GM12878 (cell line): Measurements from ENCODE around the gene CNOT10. TPM values are rescaled to one million over a fixed set of nuclear protein-coding genes. Genes with fewer than 3 reads are reported as not detected.

Experiments used
- ATAC-seq: fragments of 200-7000 bp; cut with Tn5 transposase; 3 replicates; pipeline ENCODE4 v1.9.1; 2020; ENCODE audit warnings: mild to moderate bottlenecking, moderate library complexity
- BruUV-seq: library from RNA; stranded (reverse); fragments of 400-500 nt; replicated peaks from 2 replicates; lab custom pipeline; 2021; lab: Mats Ljungman, UMichigan
- CTCF ChIA-PET: fragments of 300-600 bp; sonication (Branson Sonifier 250); formaldehyde crosslinking; extraction: SDS; loops from one replicate; lab custom pipeline; 2021; ENCODE audit warnings: inconsistent platforms; lab: Yijun Ruan, JAX
- POLR2A ChIA-PET: fragments of 350-600 bp; formaldehyde crosslinking; extraction: SDS; loops from one replicate; lab custom pipeline; 2021; ENCODE audit warnings: inconsistent platforms; lab: Charles Lee
- RAD21 ChIA-PET: fragments of 300-600 bp; sonication (Branson Sonifier 250); formaldehyde crosslinking; loops from one replicate; lab custom pipeline; 2023; ENCODE audit warnings: antibody characterized with exemption; ENCODE audit not compliant: unreplicated experiment; lab: Charles Lee
- SMC1A ChIA-PET: fragments of 300-600 bp; sonication (Branson Sonifier 250); formaldehyde crosslinking; loops from one replicate; lab custom pipeline; 2023; ENCODE audit not compliant: unreplicated experiment, uncharacterized antibody; lab: Charles Lee
- DNase-seq: peaks from one replicate; pipeline ENCODE4 v3.0.0-alpha.2; 2011; ENCODE audit warnings: low read depth, low spot score
- FAIRE-seq: peaks from 3 replicates; lab custom pipeline; 2011; peaks lifted over from hg19 to GRCh38; lab: Jason Lieb, UNC
- H2AFZ ChIP-seq: 2 replicates; pipeline ENCODE4 v1.6.0; 2011; ENCODE audit warnings: low read depth, low read length, control low read depth; ENCODE audit not compliant: control insufficient read depth
- H3K27ac ChIP-seq: 2 replicates; pipeline ENCODE4 v1.5.1; 2011; ENCODE audit warnings: control low read depth; ENCODE audit not compliant: control insufficient read depth, insufficient read depth
- H3K27me3 ChIP-seq, 2 experiments: replicated peaks in 1 of 2; 2 replicates each; pipeline versions ENCODE4 v1.6.0 to v1.6.1; 2011; ENCODE audit warnings: low read length in 1 of 2; ENCODE audit not compliant: control insufficient read depth in 2 of 2, insufficient read depth in 2 of 2
- H3K36me3 ChIP-seq, 2 experiments: 2 replicates each; pipeline ENCODE4 v1.5.1; 2011; ENCODE audit warnings: low read length in 1 of 2; ENCODE audit not compliant: control insufficient read depth in 2 of 2, insufficient read depth in 2 of 2
- H3K4me1 ChIP-seq: 2 replicates; pipeline ENCODE4 v1.6.1; 2011; ENCODE audit warnings: mild to moderate bottlenecking, low read length, moderate library complexity, mixed read lengths; ENCODE audit not compliant: control insufficient read depth, insufficient read depth
- H3K4me2 ChIP-seq: 2 replicates; pipeline ENCODE4 v1.6.0; 2011; ENCODE audit warnings: control low read depth; ENCODE audit not compliant: control insufficient read depth, insufficient read depth
- H3K4me3 ChIP-seq: fragments of 200-600 bp; sonication (generic); 2 replicates; pipeline ENCODE4 v1.5.1; 2016
- H3K79me2 ChIP-seq: 2 replicates; pipeline ENCODE4 v1.6.0; 2011; ENCODE audit warnings: low read length; ENCODE audit not compliant: control insufficient read depth, insufficient read depth
- H3K9ac ChIP-seq: 2 replicates; pipeline ENCODE4 v1.8.0; 2011; ENCODE audit warnings: low read length, control low read depth, mixed read lengths; ENCODE audit not compliant: control insufficient read depth, insufficient read depth
- H3K9me3 ChIP-seq: replicated peaks from 3 replicates; pipeline ENCODE4 v1.5.1; 2011; ENCODE audit warnings: mild to moderate bottlenecking, low read length; ENCODE audit not compliant: control insufficient read depth, insufficient read depth
- H4K20me1 ChIP-seq: 2 replicates; pipeline ENCODE4 v1.6.0; 2011; ENCODE audit not compliant: control insufficient read depth, insufficient read depth
- CBX5 ChIP-seq: sonication (generic); IDR thresholded peaks from 2 replicates; pipeline ENCODE4 v1.6.1; 2016; ENCODE audit warnings: low read depth, moderate library complexity, mild to moderate bottlenecking, inconsistent platforms
- EP300 ChIP-seq, 2 experiments: fragments of 150-350 bp in 1 of 2; IDR thresholded peaks; 2 replicates each; pipeline ENCODE4 v1.6.1; 2011 to 2012; ENCODE audit warnings: low read depth in 2 of 2, low read length in 2 of 2, borderline replicate concordance in 1 of 2, improper control_type of control experiment in 1 of 2, inconsistent platforms in 1 of 2; ENCODE audit not compliant: control insufficient read depth in 1 of 2
- FOXK2 ChIP-seq: fragments of 450-650 bp; IDR thresholded peaks from 2 replicates; pipeline ENCODE4 v1.6.1; 2017; ENCODE audit warnings: mild to moderate bottlenecking, moderate library complexity
- GABPA ChIP-seq: IDR thresholded peaks from 2 replicates; pipeline ENCODE4 v1.6.1; 2014; ENCODE audit warnings: antibody characterized with exemption, low read depth, mild to moderate bottlenecking, inconsistent platforms
- JUNB ChIP-seq: IDR thresholded peaks from 2 replicates; pipeline ENCODE4 v1.6.1; 2016; ENCODE audit warnings: antibody characterized with exemption, mild to moderate bottlenecking
- LARP7 ChIP-seq: fragments of 450-650 bp; IDR thresholded peaks from 2 replicates; pipeline ENCODE4 v1.6.1; 2017; ENCODE audit warnings: mild to moderate bottlenecking
- MYB ChIP-seq: fragments of 150-350 bp; IDR thresholded peaks from 2 replicates; pipeline ENCODE4 v1.6.1; 2014; ENCODE audit warnings: mild to moderate bottlenecking, low read depth, low read length, borderline replicate concordance
- RB1 ChIP-seq: fragments of 450-650 bp; formaldehyde crosslinking; IDR thresholded peaks from 2 replicates; pipeline ENCODE4 v1.6.1; 2017; ENCODE audit warnings: mild to moderate bottlenecking, borderline replicate concordance
- RCOR1 ChIP-seq: conservative IDR thresholded peaks from 2 replicates; pipeline ENCODE4 v1.6.1; 2012; ENCODE audit warnings: low read depth, low read length, improper control_type of control experiment
- SMAD1 ChIP-seq: fragments of 450-650 bp; IDR thresholded peaks from 2 replicates; pipeline ENCODE4 v1.6.1; 2018; ENCODE audit warnings: mild to moderate bottlenecking, low read depth; ENCODE audit not compliant: partially characterized antibody
- SRF ChIP-seq, 2 experiments: IDR thresholded peaks; 2 replicates each; pipeline ENCODE4 v1.6.1; 2011; ENCODE audit warnings: low read depth in 2 of 2, low read length in 2 of 2, mild to moderate bottlenecking in 1 of 2, moderate library complexity in 1 of 2
- STAT1 ChIP-seq: fragments of 450-650 bp; conservative IDR thresholded peaks from 2 replicates; pipeline ENCODE4 v1.6.1; 2014; ENCODE audit warnings: antibody characterized with exemption, mild to moderate bottlenecking
- TARDBP ChIP-seq: IDR thresholded peaks from 2 replicates; pipeline ENCODE4 v1.6.1; 2016; ENCODE audit warnings: borderline replicate concordance
- WRNIP1 ChIP-seq: IDR thresholded peaks from 2 replicates; pipeline ENCODE4 v1.6.1; 2011; ENCODE audit warnings: low read depth, low read length, improper control_type of control experiment, borderline replicate concordance
- YY1 ChIP-seq: IDR thresholded peaks from 2 replicates; pipeline ENCODE4 v1.6.1; 2011; ENCODE audit warnings: low read depth, mild to moderate bottlenecking, low read length
- ZSCAN29 ChIP-seq: fragments of 450-650 bp; IDR thresholded peaks from 2 replicates; pipeline ENCODE4 v1.6.1; 2017; ENCODE audit warnings: mild to moderate bottlenecking, moderate library complexity
- ZZZ3 ChIP-seq: IDR thresholded peaks from 2 replicates; pipeline ENCODE4 v1.6.1; 2011; ENCODE audit warnings: low read depth; ENCODE audit not compliant: control insufficient read depth, insufficient read length
- in situ Hi-C: fragments of 300-500 bp; cut with MboI; formaldehyde crosslinking; loops from 9 replicates; pipeline ENCODE4 v1.14.3; 2018; ENCODE audit warnings: mixed read lengths
- intact Hi-C: fragments of 100-400 bp; cut with micrococcal nuclease; formaldehyde crosslinking; loops from one replicate; pipeline ENCODE4 v1.14.2; 2022; ENCODE audit not compliant: unreplicated experiment
- polyA plus RNA-seq, 11 experiments: library from polyadenylated mRNA; depleted of rRNA in 4 of 11; unstranded in 6 of 11; stranded (reverse) in 5 of 11; fragments of >200 nt; fragmentation: Nextera tagmentation in 4 of 11; fragmentation: Illumina TruSeq in 1 of 11; extraction: Ambion mirVana in 4 of 11; extraction: Trizol in 1 of 11; gene quantifications; 1 replicate in 1 of 11; 2 replicates in 10 of 11; pipeline versions ENCODE4 v1.2.1 to v1.2.3, GENCODE V29; 2011 to 2016; ENCODE audit warnings: inconsistent platforms in 2 of 11, missing spikeins in 2 of 11, low read depth in 1 of 11
- total RNA-seq, 4 experiments: library from RNA; depleted of rRNA in 3 of 4; stranded (reverse); fragments of >200 nt in 3 of 4; fragmentation: Illumina TruSeq in 1 of 4; extraction: Trizol in 1 of 4; gene quantifications; 2 replicates each; pipeline versions ENCODE4 v1.2.1 to v1.2.3, GENCODE V29; 2013 to 2021
- TF ChIP-seq, protein P1 (sequence below): fragments of 450-650 bp; IDR thresholded peaks from 2 replicates; pipeline ENCODE4 v1.6.1; 2018; ENCODE audit warnings: mild to moderate bottlenecking, low read depth, moderate library complexity; ENCODE audit not compliant: partially characterized antibody
- TF ChIP-seq, protein P2 (sequence below): fragments of 450-650 bp; IDR thresholded peaks from 2 replicates; pipeline ENCODE4 v1.6.1; 2014; ENCODE audit warnings: mild to moderate bottlenecking

CNOT10 gene
- total and polyA plus RNA-seq, 10 of the 15 experiments (the other 5 are each of a cell fraction or from before 2014, with no cell fraction given): 18.2 to 51.9 (median 45.5) TPM

DNA sequence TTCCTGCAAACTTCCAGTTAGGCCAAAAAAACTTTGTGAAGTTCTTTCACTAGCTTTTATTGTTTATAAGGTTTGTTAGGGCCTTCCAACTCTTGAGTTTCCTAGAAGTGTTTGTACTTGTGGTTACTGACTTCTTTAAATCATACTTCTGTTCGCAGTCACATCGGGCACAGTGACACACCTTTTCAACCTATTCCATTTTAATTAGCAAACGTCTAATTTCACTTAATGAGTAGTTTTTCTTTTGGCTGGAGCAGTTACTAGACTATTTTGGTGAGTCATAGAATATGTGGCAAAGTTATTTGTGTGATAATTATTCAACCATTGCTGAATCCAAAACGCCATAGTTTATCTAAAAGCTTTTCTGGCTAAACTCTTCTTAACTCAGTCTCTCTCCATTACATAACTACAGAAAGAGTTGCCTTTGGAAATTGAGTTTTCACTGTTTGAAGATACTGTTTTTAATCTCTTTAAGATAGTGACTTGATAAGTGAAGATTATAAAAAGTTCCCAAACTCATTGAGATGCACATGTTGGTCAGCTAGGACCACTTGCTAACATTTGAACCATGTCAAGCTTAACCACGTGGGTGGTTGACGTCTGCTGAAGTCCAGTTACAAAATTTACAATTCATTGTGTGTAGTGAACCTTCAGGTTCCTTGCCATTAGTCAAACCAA lies 21.5 kb downstream of the CNOT10 start (continued):
- TF ChIP-seq RB1 (no peak), YY1 (no peak), ZSCAN29 (no peak), CBX5 (no peak)
- TF ChIP-seq, protein P1, sequence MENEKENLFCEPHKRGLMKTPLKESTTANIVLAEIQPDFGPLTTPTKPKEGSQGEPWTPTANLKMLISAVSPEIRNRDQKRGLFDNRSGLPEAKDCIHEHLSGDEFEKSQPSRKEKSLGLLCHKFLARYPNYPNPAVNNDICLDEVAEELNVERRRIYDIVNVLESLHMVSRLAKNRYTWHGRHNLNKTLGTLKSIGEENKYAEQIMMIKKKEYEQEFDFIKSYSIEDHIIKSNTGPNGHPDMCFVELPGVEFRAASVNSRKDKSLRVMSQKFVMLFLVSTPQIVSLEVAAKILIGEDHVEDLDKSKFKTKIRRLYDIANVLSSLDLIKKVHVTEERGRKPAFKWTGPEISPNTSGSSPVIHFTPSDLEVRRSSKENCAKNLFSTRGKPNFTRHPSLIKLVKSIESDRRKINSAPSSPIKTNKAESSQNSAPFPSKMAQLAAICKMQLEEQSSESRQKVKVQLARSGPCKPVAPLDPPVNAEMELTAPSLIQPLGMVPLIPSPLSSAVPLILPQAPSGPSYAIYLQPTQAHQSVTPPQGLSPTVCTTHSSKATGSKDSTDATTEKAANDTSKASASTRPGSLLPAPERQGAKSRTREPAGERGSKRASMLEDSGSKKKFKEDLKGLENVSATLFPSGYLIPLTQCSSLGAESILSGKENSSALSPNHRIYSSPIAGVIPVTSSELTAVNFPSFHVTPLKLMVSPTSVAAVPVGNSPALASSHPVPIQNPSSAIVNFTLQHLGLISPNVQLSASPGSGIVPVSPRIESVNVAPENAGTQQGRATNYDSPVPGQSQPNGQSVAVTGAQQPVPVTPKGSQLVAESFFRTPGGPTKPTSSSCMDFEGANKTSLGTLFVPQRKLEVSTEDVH: no peak

GRCh38 chr3:32707026-32707370 lies 22.0 kb downstream of the CNOT10 start:
- Histone ChIP-seq H3K4me1 (peaks cover 6% of the 10 kb centered on the region), H2AFZ (no peak overlapping the region), H3K9ac (no peak overlapping the region), H3K4me3 (no peak overlapping the region), H3K4me2 (no peak overlapping the region), H3K36me3 (peaks cover 2 to 22% of the 10 kb centered on the region in 2 experiments; a peak in 3 of 4 replicates), H3K79me2 (peaks cover 12% of the 10 kb centered on the region), H3K9me3 (no peaks in the 10 kb centered on the region; the same call in 2 of the 3 replicates), H4K20me1 (no peaks in the 10 kb centered on the region), H3K27me3 (no peaks in the 10 kb centered on the region), H3K27ac (no peak overlapping the region)
- no peak for FAIRE-seq
- ATAC-seq: no peak
- CTCF ChIA-PET: interaction anchor here (0.8 to 1.4 kb wide), 2 partner anchors 22 to 75 kb away, joined by 3 read pairs; partner anchors contain the start of gene CNOT10
- RAD21 ChIA-PET: no interaction called here
- POLR2A ChIA-PET: interaction anchor here (0.5 kb wide), 1 partner anchor 15 kb away, joined by 6 read pairs; no protein-coding TSS in a partner anchor
- intact Hi-C loops (no loop called here), in situ Hi-C loops (no loop called here)
- DNase-seq: no peak
- BruUV-seq: no TSS peak
- SMC1A ChIA-PET: interaction anchor here (0.5 to 0.7 kb wide), 2 partner anchors 84 to 528 kb away, joined by 3 read pairs; no protein-coding TSS in a partner anchor
- no peak for TF ChIP-seq WRNIP1
- TF ChIP-seq, protein P2, sequence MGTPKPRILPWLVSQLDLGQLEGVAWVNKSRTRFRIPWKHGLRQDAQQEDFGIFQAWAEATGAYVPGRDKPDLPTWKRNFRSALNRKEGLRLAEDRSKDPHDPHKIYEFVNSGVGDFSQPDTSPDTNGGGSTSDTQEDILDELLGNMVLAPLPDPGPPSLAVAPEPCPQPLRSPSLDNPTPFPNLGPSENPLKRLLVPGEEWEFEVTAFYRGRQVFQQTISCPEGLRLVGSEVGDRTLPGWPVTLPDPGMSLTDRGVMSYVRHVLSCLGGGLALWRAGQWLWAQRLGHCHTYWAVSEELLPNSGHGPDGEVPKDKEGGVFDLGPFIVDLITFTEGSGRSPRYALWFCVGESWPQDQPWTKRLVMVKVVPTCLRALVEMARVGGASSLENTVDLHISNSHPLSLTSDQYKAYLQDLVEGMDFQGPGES: no peak
- TF ChIP-seq TARDBP: no peak
- TF ChIP-seq JUNB: no peak
- no peak for TF ChIP-seq SRF (IDR thresholded peaks at IDR 0.05; ENCODE audit: low read depth in 2 of 2, low read length in 2 of 2)
- no peak for TF ChIP-seq EP300 (IDR thresholded peaks at IDR 0.05; ENCODE audit: borderline replicate concordance in 1 of 2, control insufficient read depth in 1 of 2, low read depth in 2 of 2, low read length in 2 of 2)
- no peak for TF ChIP-seq RCOR1
- TF ChIP-seq ZZZ3: no peak
- no peak for TF ChIP-seq GABPA
- TF ChIP-seq FOXK2: no peak
- no peak for TF ChIP-seq LARP7
- TF ChIP-seq STAT1: no peak
- no peak for TF ChIP-seq MYB
- TF ChIP-seq SMAD1: no peak
